HepG2 (cell line): Measurements from ENCODE around the gene SMYD1. TPM values are rescaled to one million over a fixed set of nuclear protein-coding genes. Genes with fewer than 3 reads are reported as not detected.

ENCODE experiments used
- KIAA2018 ChIP-seq: sonication (generic); formaldehyde crosslinking; IDR thresholded peaks from 2 replicates; pipeline ENCODE4 v1.5.0; 2020; ENCODE audit warnings: mild to moderate bottlenecking, missing genetic modification reagents, borderline replicate concordance
- ZNF576 ChIP-seq: sonication (generic); formaldehyde crosslinking; IDR thresholded peaks from 2 replicates; pipeline ENCODE4 v1.4.0; 2020; ENCODE audit warnings: mild to moderate bottlenecking, missing genetic modification reagents
- polyA plus RNA-seq, 8 experiments: library from polyadenylated mRNA; depleted of rRNA in 3 of 8; stranded (reverse) in 7 of 8; unstranded in 1 of 8; fragments of >200 nt; fragmentation: Illumina TruSeq in 4 of 8; extraction: Trizol in 4 of 8; gene quantifications; 2 replicates each; pipeline versions ENCODE4 v1.2.1 to v1.2.3, GENCODE V29; 2011 to 2016; ENCODE audit warnings: low read depth in 4 of 8, missing spikeins in 1 of 8, mixed read lengths in 1 of 8; ENCODE audit not compliant: insufficient read depth in 1 of 8
- total RNA-seq, 5 experiments: library from RNA; depleted of rRNA; stranded (reverse); fragments of >200 nt; fragmentation: Illumina TruSeq; extraction: Trizol; gene quantifications; 2 replicates each; pipeline ENCODE4 v1.2.3, GENCODE V29; 2016; ENCODE audit warnings: low read depth in 1 of 5

The SMYD1 gene
- total and polyA plus RNA-seq, 2 of the 13 experiments (the other 11 are each of a cell fraction or from before 2014, with no cell fraction given) = not detected

- TF ChIP-seq ZNF576 (CRISPR knock-in tag) (no peak), KIAA2018 (CRISPR knock-in tag) (no peak)
- TF ChIP-seq, all 625 proteins: peak for 0
Observed at GRCh38 chr2:88058191-88058590, 9.4 kb upstream of the SMYD1 start (continued).
